ENCODE results near the gene SVIL. TPM values are rescaled to one million over a fixed set of nuclear protein-coding genes. Genes with fewer than 3 reads are reported as not detected.
"Not testable (repeated sequence)": the region's sequence is repeated elsewhere in the genome, so short reads cannot be mapped to it uniquely, and the experiment has no call there.

SVIL gene
- polyA plus RNA-seq, 6 donors from 2014 or later, result 0.35 to 3.9 (median 1.6) TPM; not detected in 3

DNA sequence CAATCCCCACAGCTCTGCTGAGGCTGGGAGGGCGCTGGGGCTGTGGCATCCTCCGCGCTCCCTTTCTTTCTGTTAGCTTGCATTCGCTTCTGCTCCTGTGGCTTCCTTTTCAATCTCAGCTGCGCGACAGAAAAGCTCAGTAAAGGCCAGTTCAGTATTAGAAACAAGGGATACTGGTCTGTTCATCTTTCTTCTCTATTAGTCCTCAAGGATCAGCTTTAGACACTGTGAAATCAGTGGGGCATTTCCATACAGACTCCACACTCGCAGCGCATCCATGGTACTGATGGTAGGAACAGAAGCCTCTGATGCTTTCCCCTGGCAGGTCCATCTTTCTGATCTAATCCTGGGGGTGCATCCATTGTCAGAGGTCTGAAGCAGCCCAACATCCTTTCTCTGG, 182.2 kb downstream of the SVIL start:
- no peak overlapping the region for H3K4me3 Mint-ChIP-seq
- H3K36me3 Mint-ChIP-seq, result no peaks in the 10 kb centered on the region
- H3K9me3 Mint-ChIP-seq, result no peaks in the 10 kb centered on the region
- no peaks in the 10 kb centered on the region for H3K27me3 Mint-ChIP-seq
- peaks cover 0 to 5% (median 4%) of the 10 kb centered on the region in 3 donors for H3K4me1 Mint-ChIP-seq
- no peak overlapping the region for H3K27ac Mint-ChIP-seq
- no peak for ATAC-seq (ENCODE audit: low read depth in 2 of 2)
- no peak for DNase-seq

DNA sequence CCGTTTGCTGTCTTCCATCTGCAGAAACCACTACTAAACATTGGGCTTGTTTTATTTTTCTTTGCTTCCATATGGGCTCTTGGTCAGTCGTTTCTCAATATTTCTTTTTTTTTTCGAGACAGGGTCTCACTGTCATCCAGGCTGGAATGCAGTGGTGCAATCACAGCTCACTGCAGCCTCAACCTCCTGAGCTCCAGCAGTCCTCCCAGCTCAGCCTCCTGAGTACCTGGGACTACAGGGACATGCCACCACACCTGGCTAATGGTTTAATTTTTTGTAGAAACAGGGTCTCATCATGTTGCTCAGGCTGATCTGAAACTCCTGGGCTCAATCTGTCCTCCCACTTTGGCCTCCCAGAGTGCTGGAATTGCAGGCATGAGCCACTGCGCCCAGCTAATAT, 182.8 kb downstream of the SVIL start:
- ATAC-seq (ENCODE audit: low read depth in 2 of 2) (no peak), DNase-seq (no peak)
- H3K4me3 Mint-ChIP-seq, result no peak overlapping the region
- H3K9me3 Mint-ChIP-seq, result no peaks in the 10 kb centered on the region
- H3K4me1 Mint-ChIP-seq, result peaks cover 0 to 5% (median 4%) of the 10 kb centered on the region in 3 donors
- no peaks in the 10 kb centered on the region for H3K36me3 Mint-ChIP-seq
- no peak overlapping the region for H3K27ac Mint-ChIP-seq
- H3K27me3 Mint-ChIP-seq, result no peaks in the 10 kb centered on the region

DNA sequence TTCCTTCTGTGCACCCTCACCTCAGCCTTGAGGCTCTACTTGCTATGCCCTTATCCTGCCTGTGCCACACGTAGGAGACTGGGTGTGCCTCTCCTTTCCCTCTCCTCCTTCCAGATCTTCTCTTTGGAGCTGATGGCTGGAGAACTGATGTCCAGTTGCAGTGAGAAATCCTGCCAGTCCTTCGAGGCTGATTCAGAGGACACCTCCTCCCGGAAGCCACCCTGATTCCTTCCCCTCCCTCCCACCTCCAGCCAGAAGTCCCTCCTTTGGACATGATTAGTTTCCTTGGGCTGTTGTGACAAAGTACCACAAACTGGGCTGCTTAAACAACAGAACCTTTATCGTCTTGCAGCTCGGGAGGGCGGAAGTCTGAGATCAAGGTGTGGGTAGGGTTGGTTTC, 184.4 kb downstream of the SVIL start:
- H3K36me3 Mint-ChIP-seq, result no peaks in the 10 kb centered on the region
- H3K4me1 Mint-ChIP-seq, result peaks cover 0 to 5% (median 4%) of the 10 kb centered on the region in 3 donors

DNA sequence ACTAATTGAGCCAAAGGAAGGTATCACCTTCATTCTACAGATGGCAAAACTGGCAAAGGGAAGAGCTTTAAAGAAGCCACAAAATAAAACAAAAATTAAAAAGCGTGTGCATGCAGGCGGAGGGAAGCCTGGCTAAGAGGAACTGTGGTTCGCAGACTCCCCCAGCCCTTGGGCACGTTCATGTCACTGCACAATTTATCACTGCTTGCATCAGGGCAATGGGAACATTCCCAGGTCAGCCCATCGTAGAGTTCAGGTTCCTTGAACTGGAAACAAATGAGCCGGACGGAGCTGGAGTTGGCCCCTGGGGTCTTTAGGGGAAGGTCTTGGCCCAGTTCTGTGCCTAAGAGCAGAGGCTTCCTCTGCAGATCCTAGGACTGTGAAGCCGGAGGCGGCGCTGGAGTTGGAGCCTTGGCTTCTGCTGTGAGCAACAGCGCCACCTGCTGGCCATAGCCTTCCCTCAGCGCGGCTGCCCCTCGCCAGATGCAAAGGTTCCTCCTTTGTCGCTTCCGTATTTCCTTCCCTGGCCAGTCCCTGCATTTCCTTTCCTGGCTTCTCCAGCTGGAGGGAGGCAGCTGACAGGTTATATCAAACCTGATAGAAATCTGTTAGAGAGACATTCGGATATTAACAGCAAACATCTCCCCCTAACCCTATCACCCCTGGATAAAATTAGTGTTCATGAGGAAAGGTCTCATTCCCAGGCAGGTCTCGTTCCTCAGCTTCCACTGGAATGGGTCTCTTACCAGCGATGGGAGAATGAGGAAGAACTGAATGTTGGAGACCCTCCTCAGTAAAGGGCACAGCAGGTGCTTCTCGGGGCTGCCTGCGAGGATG, 185.8 kb downstream of the SVIL start:
- H3K27me3 Mint-ChIP-seq, H3K4me1 Mint-ChIP-seq, H3K36me3 Mint-ChIP-seq, H3K9me3 Mint-ChIP-seq, H3K4me3 Mint-ChIP-seq: not testable (repeated sequence)
- H3K27ac Mint-ChIP-seq, result peak overlapping the region in 1 of 6 donors; percentile 36
- peak; percentile 50 to 80 for ATAC-seq (ENCODE audit: low read depth in 2 of 2)
- DNase-seq, result peak; percentile 38

More for the DNA sequence above, 184.4 kb downstream of the SVIL start:
- Mint-ChIP-seq H3K4me3 (no peak overlapping the region), H3K27ac (peak overlapping the region in 1 of 6 donors; percentile 20), H3K27me3 (no peaks in the 10 kb centered on the region), H3K9me3 (no peaks in the 10 kb centered on the region)
- DNase-seq (no peak), ATAC-seq (ENCODE audit: low read depth in 2 of 2) (no peak)

DNA sequence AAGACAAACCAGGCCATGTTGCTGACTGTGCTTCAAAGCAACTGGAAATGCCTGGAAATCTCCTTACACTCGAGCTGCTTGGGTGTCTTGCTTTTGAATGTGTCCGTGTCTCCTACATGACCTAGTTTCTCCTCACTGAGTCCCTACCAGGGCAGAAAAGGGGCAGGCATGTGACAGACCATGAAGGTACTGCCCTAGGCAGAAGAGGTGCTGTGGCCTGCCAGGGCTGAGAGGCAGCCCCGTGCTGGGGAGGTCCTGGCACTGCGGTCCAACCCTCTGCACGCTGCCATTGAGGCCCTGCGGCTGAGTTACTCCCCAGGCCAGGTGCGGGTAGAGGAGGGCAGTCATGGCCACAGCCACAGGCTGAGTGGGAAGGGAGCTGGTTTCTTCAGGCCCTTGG, 186.6 kb downstream of the SVIL start:
- Mint-ChIP-seq H3K36me3 (no peaks in the 10 kb centered on the region), H3K9me3 (no peaks in the 10 kb centered on the region), H3K4me3 (no peak overlapping the region), H3K27me3 (no peaks in the 10 kb centered on the region), H3K4me1 (peaks cover 0 to 5% (median 4%) of the 10 kb centered on the region in 3 donors), H3K27ac (no peak overlapping the region)
- ATAC-seq (ENCODE audit: low read depth in 2 of 2) (no peak), DNase-seq (no peak)

DNA sequence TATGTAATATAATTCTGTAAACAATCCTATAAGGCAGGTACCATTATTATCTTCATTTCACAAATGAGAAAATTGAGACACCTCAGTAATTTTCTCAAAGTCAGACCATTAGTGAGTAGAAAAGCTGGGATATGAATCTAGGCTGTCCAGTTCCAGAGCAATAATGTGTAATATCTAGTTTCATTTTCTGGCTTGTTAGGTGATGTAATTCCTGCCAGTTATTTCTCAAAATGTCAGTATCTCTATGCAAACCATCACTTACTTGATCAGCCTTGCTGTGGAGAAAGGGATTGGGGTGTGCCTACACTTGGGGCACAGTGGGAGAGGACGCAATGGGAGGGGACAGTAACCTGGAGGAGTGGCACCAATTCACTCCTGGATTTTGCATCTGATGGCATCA, 188.4 kb downstream of the SVIL start:
- ATAC-seq (ENCODE audit: low read depth in 2 of 2) (no peak), DNase-seq (no peak)
- no peaks in the 10 kb centered on the region for H3K27me3 Mint-ChIP-seq
- no peaks in the 10 kb centered on the region for H3K9me3 Mint-ChIP-seq
- H3K27ac Mint-ChIP-seq, result no peak overlapping the region
- H3K4me1 Mint-ChIP-seq, result peaks cover 0 to 5% (median 4%) of the 10 kb centered on the region in 3 donors
- H3K4me3 Mint-ChIP-seq, result no peak overlapping the region
- no peaks in the 10 kb centered on the region for H3K36me3 Mint-ChIP-seq

DNA sequence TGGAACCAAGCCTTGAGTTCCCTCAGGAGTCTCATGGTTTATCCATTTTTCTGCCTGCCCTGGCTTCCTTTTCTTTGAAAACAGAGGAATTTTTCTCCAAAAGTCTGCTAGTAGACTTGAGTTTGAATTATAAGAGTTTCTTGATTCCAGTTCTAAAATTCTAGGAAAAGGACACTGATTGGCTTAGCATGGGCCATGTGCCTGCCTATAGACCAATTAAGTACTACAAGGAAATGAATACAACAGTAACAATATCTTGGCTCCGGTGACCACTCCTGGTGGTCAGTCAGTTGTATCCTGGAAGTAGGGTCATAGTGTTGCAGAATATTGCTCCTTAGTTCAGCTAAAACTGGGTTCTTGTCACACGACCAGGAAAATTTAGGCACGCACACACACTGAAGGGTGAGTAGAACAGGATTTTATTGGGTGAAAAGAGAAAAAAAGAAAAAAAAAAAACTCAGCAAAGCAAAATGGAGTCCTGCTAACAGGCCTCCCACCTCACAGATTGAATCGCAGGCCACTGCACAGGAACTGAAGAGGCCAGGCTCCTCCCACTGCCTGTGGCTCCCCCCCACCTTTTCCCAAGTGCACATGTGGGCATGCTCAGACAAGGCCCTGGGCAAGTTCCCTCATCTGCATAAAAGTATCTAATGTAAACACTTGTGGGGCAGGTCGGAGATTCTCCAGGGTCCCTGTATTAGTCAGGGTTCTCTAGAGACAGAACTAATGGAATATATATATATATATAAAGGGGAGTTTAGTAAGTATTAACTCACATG, 190.8 kb downstream of the SVIL start:
- ATAC-seq (ENCODE audit: low read depth in 2 of 2), result no peak
- Mint-ChIP-seq H3K36me3 (peaks cover 5 to 10% of the 10 kb centered on the region in 2 donors), H3K9me3 (peaks cover 2 to 15% (median 10%) of the 10 kb centered on the region in 7 donors)

DNA sequence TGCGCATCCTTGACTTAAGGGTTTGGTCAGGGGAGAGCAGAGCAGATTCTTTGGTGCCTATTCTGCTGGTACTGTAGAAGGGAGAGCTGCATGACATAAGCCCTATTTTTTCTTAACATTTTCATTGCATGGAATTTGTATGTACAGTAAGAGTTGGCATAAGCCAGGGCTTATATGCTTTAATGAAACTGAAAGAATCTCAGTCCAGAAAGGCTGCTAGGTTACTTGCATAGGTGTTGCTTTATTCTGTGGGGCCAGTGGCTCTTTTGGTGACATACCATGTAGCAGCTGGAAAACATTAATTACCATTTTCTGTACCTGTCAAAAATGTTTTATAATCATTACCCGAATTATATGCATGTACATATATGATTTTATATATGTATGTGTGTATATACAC, 193.8 kb downstream of the SVIL start:
- Mint-ChIP-seq H3K4me3 (no peak overlapping the region), H3K27me3 (peaks cover 0 to 8% (median 0%) of the 10 kb centered on the region in 3 donors), H3K4me1 (no peaks in the 10 kb centered on the region), H3K9me3 (peaks cover 13 to 38% (median 22%) of the 10 kb centered on the region in 7 donors), H3K36me3 (peaks cover 12 to 20% of the 10 kb centered on the region in 2 donors), H3K27ac (no peak overlapping the region)
- ATAC-seq (ENCODE audit: low read depth in 2 of 2), result no peak
- no peak for DNase-seq

More for the DNA sequence above, 190.8 kb downstream of the SVIL start:
- no peak for DNase-seq
- Mint-ChIP-seq H3K27me3 (peaks cover 0 to 4% (median 0%) of the 10 kb centered on the region in 3 donors), H3K4me3 (no peak overlapping the region), H3K27ac (no peak overlapping the region), H3K4me1 (peaks cover 0 to under 1% (median 0%) of the 10 kb centered on the region in 3 donors)

DNA sequence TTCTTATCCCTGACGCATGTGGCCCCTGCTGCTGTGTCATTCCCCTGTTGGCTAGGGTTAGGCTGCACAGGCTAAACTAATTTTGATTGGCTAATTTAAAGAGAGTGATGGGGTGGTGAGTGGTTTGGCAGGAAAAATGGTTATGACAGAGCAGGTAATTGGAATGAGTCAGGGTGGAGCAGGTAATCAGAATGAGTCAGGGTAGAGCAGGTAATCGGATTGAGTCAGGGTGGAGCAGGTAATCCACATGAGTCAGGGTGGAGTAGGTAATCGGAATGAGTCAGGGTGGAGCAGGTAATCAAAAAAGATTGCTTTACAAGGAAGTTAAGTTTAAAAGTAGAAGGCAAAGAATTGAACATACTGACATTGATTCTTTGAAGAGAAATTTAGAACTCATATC, 195.8 kb downstream of the SVIL start:
- H3K4me3 Mint-ChIP-seq; DNase-seq; H3K27me3 Mint-ChIP-seq; ATAC-seq (ENCODE audit: low read depth in 2 of 2); H3K27ac Mint-ChIP-seq; H3K4me1 Mint-ChIP-seq: not testable (repeated sequence)
- peaks cover 15 to 38% (median 22%) of the 10 kb centered on the region in 7 donors for H3K9me3 Mint-ChIP-seq
- H3K36me3 Mint-ChIP-seq, result peaks cover 12 to 20% of the 10 kb centered on the region in 2 donors

DNA sequence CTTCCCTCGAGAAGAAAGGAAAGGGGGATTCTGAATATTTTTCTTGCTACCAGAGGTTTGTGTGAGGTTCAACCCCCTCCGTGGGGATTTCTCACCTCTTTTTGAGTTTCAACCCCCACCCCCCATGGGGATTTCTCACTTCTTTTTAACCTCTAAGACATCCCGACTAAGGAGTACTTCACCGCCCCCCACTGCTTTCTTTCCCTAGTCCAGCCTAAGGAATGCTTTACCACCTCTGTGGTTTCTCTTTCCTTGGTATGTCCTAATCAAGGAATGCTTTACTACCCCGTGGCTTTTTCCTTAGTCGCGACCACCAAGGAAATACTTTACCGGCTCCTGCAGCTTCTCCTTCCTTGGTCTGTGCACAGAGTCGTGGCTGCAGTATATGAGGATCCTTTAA, 196.5 kb downstream of the SVIL start:
- H3K4me3 Mint-ChIP-seq, result no peak overlapping the region
- H3K4me1 Mint-ChIP-seq, result no peaks in the 10 kb centered on the region
- H3K9me3 Mint-ChIP-seq, result peaks cover 15 to 38% (median 22%) of the 10 kb centered on the region in 7 donors
- H3K36me3 Mint-ChIP-seq, result peaks cover 12 to 20% of the 10 kb centered on the region in 2 donors
- H3K27ac Mint-ChIP-seq, result no peak overlapping the region
- ATAC-seq (ENCODE audit: low read depth in 2 of 2), result no peak
- DNase-seq, result no peak
- peaks cover 0 to 8% (median 0%) of the 10 kb centered on the region in 3 donors for H3K27me3 Mint-ChIP-seq

DNA sequence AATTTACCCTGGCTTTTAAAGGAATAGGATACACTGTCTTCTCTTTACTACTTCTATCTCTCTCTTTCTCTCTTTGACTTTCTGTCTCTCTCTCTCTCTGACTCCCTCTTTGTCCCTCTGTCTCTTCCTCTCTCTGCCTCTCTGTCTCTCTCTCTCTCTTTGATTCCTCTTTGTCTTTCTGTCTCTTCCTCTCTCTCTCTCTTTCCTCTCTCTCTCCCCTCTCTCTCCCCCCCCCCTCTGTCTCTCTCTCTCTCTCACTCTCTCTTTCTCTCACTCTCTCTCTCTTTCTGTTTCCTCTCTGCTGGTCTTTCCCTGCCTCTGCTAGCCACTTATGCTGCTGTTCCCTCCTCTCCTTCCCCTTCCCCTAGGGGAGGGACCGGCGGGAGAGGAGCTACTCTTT, 196.9 kb downstream of the SVIL start:
- Mint-ChIP-seq H3K4me3 (no peak overlapping the region), H3K9me3 (peaks cover 15 to 38% (median 22%) of the 10 kb centered on the region in 7 donors), H3K4me1 (no peaks in the 10 kb centered on the region), H3K27ac (no peak overlapping the region), H3K27me3 (peaks cover 0 to 8% (median 0%) of the 10 kb centered on the region in 3 donors), H3K36me3 (peaks cover 12 to 20% of the 10 kb centered on the region in 2 donors)
- ATAC-seq (ENCODE audit: low read depth in 2 of 2) (no peak), DNase-seq (no peak)

DNA sequence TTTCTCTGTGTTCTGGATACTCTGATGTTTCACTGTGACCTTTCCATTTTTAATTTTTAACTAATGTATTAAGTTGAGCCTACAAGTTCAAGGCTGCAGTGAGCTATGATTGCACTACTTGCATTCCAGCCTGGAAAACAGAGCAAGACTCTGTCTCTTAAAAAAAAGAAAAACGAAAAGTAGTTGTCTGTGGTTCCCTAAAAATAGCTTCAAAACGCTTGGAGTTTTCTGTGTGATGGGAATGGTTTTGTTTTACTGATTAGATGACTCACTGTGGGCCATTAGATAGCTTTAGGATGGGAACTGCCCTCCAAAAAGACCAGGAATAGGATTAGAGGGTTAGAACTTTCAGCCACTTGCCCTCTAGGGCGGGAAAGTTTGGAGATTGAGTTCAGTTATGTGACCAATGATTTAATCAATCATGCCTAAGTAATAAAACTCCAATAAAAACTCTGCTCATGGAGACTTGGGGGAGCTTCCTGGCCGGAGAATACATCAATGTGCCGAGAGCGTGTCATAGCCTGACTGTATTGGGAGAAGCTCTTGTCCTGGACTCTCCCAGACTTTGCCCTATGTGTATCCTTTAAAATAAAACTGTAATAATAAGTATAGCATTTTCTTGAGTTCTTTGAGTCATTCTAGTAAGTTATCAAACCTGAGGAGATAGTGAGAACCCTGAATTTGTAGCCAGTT, 198.8 kb downstream of the SVIL start:
- H3K9me3 Mint-ChIP-seq, result peaks cover 15 to 38% (median 22%) of the 10 kb centered on the region in 7 donors
- peaks cover 0 to 8% (median 0%) of the 10 kb centered on the region in 3 donors for H3K27me3 Mint-ChIP-seq
- no peak overlapping the region for H3K4me3 Mint-ChIP-seq
- H3K36me3 Mint-ChIP-seq, result peaks cover 12 to 20% of the 10 kb centered on the region in 2 donors
- peaks cover 0 to 2% (median 0%) of the 10 kb centered on the region in 3 donors for H3K4me1 Mint-ChIP-seq
- no peak overlapping the region for H3K27ac Mint-ChIP-seq
- no peak for DNase-seq
- no peak for ATAC-seq (ENCODE audit: low read depth in 2 of 2)

DNA sequence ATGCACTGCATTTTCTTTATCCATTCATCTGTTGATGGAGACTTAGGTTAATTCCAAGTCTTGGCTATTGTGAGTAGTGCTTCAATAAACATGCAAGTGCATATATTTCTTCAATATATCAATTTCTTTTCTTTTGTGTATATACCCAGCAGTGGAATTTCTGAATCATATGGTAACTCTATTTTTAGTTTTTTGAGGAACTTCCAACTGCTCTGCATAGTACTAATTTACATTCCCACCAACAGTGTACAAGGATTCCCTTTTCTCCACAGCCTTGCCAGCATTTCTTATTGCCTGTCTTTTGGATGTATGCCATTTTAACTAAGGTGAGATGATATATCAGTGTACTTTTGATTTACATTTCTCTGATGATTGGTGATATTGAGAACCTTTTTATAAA, 200.7 kb downstream of the SVIL start:
- ATAC-seq (ENCODE audit: low read depth in 2 of 2) (no peak), DNase-seq (no peak)
- Mint-ChIP-seq H3K4me1 (peaks cover 0 to 2% (median 0%) of the 10 kb centered on the region in 3 donors), H3K36me3 (peaks cover 4 to 17% of the 10 kb centered on the region in 2 donors), H3K27me3 (peaks cover 0 to 6% (median 0%) of the 10 kb centered on the region in 3 donors), H3K9me3 (peaks cover 11 to 24% (median 16%) of the 10 kb centered on the region in 7 donors), H3K27ac (no peak overlapping the region), H3K4me3 (no peak overlapping the region)

Measured in naive B cell (primary cell).